GM21576 (cell line): ENCODE data around the gene SORCS2.

Experiments
- ATAC-seq: cut with Tn5 transposase; IDR thresholded peaks from one replicate; pipeline ENCODE4 v1.9.1; 2021; ENCODE audit warnings: mild to moderate bottlenecking, moderate library complexity; ENCODE audit not compliant: unreplicated experiment

The SORCS2 gene

DNA sequence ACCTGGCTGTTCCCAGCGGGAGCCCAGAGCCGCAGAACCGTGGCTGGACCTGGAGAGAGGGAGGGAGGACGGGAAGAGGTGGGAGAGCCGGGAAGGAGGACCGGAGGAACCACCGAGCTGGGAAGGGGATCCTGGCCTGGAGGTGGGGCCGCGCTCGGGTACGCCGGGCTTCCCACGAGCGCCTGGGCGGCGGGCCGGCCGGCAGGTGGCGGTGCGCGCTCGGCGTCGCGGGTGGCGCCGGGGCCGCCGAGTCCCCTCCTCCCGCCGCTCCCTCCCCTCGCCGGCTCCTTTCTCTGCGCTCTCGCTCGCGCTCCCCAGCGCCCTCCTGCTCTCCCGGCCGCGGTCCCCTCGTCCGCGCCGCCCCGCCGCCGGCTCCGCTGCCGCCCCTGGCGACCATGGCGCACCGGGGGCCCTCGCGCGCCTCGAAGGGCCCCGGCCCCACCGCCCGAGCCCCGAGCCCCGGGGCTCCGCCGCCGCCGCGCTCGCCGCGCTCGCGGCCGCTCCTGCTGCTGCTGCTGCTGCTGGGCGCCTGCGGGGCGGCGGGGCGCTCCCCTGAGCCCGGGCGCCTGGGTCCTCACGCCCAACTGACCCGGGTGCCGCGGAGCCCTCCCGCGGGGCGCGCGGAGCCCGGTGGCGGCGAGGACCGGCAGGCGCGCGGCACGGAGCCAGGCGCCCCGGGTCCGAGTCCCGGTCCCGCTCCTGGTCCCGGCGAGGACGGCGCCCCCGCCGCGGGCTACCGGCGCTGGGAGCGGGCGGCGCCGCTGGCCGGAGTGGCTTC lies at the start of gene SORCS2:
SORCS2 (plus strand) TSS at position 287 of the 778 bp plus-strand sequence.
- no peak for ATAC-seq

DNA sequence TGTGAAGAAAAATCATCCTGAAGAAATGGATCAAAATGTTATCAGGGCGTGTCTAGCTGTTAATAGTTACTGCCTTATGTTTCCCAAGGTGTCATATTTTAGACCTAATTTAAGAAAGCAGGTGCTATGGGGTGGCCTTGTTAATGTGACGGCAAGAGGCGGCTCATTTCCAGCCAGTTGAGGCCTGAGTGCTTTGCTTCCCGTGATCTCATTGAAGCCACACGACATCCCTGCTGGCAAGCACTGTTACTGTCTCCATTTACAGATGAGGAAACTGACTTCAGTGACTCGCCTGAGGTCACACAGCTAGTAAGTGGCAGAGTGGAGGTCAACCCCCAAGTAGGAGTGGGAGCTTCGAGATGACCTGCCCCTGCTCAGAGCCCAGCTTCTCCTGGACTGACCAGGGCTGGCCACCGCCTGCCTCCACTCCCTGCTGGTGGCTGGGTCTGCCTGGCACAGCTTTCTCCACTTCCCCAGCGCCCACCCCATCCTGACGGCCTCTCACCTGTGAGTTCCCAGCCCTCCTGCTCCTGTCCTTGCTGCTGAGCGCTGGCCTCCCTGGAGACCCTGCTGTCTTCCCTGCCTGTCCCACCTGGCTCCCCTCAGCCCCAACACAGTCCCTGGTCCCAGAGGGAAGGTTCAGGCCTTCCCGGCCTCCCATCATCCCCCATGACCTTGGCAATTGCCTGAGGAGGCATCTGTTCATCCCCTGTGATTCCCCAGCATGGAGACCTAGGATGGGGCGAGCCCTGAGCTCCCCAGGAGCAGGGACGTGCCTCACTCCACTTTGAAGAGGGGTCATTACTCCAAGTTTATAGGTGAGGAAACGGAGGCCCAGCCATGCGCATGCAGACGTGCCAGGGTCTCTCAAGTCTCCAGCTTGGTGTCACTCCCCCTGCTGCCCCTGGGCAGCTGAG lies 47.7 kb upstream of the SORCS2 start:
- ATAC-seq = no peak

DNA sequence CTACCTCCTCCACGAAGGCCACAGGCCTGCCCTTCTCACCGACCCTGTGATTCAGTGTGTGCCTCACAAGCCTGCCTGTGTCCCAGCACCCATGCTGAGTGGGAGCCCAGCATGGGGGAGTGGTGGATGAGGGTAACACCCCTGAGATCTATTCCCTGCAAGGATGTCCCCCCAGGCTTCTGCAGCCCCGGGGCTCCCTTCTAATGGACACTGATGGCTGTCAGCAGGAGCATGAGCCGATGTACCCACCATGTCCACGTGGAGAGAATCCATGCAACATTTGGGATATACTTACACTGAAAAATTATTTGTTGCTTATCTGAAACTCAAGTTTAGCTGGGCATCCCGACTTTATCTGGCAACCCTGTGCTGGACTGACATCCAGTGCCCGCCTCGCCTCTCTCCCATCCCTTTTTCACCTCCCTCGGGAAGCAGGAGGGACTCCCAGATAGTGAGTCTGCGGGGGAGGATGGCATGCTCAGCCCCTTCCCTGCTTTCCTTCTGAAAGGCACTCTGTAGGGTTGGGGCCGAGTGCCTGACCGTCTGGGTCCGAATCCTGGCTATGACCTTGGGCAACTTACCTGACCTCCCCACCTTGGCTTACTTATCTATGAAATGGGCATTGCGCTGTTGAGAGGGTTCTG lies 46.9 kb upstream of the SORCS2 start:
- ATAC-seq = no peak

DNA sequence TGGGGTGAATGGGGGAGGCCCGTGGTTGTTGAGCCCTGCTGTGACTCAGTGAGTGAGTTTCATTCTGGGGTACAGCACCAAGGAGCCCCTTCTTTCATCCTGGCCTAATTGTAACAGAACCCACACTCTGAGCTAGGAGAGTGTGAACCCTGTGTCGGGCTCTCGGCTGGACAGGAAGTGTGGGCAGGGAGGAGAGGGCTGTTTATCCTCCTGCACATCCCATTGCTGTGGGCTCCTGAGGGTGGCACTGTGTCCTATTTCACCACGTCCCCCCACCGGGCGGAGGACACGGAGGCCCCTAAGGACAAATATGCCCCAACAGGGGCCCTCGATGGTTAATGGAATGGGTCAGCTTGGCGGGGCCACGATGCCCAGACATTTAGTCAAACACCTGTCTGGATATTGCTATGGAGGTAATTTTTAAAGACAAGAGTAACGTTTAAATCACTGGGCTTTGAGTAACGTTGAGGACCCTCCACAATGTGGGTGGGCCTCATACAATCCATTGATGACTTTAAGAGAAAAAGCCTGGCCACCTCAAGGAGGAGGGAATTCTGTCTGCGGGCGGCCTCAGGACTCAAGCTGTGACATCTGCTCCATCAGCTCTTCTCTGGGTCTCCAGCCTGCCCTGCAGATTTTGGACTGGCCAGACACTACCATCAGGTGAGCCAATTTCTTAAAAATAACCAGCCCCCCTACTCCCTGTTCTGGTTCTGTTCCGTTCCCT lies 46.1 kb upstream of the SORCS2 start:
- no peak for ATAC-seq

DNA sequence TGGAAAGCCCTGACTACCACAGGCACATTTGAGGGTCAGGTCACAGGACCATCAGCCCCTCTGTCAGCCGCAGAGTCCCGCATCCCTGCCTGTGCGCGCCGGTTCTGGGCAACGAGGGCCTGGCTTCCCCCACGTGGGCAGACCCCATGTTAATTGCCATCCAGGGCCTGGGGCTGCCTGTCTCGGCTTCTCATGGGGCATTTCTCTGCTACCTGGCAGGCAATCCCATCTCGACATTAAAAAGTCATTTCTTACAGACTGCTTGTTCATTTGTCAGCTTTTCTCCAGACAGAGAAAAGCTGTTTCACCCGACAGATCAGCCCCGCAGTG lies 45.6 kb upstream of the SORCS2 start:
- ATAC-seq = no peak

DNA sequence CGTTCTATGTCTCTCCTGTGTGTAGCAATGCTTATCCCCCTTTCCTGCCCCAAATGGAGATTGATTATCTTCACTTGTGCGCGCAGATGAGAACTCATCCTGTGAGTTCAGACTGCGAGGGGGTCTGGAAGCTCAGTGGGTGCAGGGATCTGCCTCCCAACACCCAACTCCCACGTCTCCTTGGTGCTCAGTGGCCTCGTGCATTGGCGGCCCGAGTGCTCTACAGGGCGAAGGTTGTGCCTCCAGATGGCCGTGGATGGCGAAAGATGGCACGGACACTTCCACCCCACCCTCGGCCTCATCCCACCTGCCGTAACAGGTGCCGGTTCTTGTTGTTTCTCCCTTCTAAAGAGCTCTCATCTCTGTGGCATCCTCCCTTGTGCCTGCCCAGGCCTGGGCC lies 45.1 kb upstream of the SORCS2 start:
- no peak for ATAC-seq

DNA sequence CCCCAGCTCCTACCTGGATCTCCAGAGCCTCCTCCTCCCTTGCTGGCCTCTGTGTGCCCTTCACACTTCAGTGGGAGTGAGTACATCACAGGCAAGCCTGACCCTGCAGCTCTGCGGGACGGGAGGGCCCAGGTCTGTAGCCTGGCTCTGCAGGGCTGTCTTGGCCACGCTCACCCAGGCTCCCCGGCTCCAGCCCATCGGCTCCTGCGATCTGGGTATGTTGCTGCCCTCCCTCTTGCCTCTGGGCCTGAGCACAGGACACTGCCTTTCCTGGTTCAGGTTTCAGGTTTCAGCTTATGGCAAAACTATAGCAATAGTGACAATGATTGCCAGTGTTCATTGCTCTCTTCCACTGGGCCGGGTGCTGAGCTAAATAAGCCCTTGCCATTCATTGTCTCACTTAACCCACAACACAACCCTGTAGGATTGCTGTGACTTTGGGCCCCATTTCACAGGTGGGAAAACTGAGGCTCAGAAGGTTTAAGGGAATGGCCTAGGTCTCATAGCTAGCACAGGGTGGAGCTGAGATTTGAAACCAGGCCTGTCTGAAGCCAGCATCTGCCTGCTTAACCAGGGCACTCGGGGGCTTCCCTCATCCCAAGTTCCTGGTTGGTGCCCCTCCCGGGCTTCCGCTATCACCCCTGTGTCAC lies 44.6 kb upstream of the SORCS2 start:
- no peak for ATAC-seq

DNA sequence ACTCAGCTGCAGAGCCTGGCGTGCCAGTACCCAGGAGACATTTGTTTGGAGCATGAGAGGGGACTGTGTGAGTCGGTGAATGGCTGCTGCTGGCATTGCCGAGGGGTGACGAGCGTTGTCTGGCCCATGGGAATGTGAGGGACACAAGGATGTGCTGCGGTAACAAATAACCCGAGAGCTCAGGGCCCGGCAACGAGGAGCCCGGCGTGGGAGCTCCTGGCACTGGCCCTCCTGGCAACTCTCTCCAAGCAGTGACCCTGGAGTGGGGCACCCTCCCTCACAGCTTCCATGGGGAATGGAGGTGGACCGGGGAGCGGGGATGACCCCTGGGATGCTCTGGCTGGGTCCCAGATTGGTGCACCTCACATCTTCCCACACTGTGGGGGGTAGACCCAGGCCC lies 44.0 kb upstream of the SORCS2 start:
- no peak for ATAC-seq

DNA sequence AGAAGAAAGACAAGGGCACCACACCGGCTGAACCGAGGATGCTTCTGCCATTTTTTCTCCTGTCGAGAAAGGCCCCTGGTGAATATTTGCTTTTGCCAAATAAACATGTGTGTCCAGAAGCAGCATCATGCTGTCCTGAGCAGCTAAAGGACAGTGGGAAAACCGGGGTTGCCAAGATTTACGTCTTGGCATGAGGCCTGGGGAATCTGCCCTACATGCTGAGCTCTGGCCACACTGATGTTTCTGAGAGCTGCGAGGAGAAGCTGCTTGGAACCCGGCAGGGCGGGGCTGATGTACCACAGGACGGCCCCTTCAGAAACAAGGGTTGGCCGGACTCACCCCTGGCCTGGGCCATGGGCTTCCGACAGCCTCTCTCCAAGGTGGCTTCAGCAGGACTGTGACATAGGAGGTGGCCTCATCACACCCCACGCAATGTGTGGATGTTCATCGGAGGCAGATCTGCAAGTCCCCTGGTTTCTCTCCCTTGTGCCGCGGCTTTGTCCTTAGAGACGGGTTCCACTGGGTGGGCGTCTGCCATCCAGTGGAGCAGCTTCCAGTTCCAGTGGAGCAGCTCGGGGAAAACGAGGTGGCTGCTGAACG lies 42.2 kb upstream of the SORCS2 start:
- ATAC-seq = no peak

DNA sequence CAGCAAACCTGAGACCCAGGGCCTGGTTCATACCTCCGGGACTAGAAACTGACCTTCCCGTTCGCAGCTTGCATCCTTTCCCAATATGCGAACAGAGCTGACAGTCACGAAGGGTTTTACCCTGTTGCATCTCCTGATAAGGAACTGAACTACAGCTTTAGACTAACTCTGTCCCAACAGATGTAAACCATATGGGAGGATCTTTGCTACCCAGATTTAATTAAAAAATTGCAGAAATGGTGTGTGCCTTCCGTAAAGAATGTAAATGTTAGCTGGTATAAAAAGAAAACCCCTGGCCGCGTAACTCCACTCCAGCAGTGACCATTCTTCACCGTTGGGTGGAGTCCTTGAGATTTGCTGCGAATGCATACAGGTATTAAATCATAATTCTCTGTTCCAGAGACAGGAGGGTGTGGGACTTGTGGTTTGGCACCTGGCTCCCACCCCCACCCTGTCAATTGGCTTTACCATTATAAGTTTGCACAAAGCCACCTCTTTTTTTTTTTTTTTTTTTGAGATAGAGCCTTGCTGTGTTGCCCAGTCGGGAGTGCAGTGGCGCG lies 40.6 kb upstream of the SORCS2 start:
- no peak for ATAC-seq

DNA sequence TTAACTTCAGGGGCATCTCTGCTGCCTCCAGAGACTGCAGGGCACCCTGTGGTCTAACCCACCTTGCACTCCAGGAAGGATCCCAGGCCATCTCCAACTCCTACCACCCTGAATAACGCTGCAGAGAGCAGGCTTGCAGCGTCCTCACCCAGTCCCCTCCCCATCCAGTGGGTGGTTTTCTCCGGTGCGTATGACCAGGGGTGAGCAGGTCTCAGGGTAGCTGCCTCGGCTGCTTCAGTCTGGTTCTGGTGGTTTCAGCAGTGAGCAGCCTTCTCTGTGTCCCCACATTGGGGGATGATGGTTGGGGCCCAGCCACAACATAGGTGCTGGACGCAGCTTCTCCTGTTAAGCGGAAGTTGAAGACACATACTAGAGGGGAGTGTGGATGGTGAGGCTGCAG lies 38.6 kb upstream of the SORCS2 start:
- ATAC-seq = no peak

DNA sequence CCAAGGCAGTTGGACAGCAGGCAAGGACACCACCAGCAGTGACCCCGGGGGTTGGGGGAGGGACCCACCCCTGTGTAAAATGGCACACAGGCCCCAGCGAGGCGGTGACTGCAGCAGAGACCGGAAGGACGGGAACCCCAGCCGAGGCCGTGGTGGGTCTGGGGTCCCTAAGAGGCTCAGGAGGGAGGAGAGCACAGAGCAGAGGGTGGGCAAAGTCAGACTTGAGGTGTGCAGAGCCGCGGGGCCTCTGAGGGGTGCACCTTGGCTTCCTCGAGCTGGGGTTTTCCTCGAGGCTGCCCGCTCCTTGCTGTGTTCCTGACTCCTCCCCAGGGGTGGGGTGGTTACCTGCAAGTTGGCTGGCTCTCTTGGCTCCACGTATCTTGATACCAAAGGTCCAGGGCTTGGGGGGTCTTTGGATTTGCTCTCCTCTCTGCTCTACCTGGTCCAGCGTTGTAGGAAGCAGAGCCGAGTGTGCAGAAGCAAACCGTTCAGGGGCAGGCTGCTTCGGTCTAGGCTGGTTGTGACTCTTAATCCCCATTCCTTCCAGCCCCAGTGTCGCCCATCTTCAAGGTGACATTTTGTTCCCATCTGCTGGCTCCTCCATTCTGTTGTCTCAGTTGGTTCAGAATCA lies 37.9 kb upstream of the SORCS2 start:
- ATAC-seq = no peak

DNA sequence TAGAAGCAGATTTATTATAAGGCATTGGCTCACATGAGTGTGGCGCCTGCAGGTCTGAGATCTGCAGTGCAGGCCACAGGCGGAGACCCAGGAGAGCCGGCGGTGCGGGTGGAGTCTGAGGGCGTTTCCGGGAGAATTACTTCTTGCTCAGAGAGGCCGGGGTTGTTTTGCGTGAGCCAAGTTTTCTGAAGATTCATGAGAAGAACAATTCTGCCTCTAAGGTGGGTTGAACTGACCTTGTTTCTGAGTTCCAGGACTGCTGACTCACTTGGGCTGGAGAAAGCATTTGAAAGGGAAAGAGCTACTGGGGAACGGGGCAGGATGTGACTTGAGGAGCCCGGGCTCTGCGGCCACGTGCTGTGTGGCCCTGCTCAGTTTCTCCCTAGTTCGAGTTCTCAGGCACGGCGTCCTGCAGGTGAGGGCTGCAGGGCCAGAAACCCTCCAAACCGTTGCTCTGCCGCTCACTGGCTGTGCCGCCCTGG lies 36.7 kb upstream of the SORCS2 start:
- ATAC-seq = no peak

DNA sequence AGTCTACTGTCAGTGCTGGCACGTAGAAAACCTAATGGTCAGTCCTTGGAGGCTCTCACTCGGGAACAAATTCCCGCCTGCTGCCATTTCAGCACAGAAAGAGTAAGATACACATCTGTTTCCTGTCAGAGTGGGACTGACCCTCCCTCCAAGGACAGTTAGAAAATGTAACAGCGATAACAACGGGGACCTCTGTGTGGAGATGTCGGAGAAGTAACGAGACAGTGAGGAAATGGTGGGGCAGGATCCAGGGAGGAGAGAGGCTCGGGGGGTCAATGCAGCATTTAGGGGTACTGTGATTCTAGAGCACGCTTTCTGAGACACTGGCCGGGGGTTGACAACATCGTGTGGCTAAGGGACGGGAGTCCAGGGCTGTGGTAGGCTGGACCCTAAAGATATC lies 36.0 kb upstream of the SORCS2 start:
- ATAC-seq = no peak

DNA sequence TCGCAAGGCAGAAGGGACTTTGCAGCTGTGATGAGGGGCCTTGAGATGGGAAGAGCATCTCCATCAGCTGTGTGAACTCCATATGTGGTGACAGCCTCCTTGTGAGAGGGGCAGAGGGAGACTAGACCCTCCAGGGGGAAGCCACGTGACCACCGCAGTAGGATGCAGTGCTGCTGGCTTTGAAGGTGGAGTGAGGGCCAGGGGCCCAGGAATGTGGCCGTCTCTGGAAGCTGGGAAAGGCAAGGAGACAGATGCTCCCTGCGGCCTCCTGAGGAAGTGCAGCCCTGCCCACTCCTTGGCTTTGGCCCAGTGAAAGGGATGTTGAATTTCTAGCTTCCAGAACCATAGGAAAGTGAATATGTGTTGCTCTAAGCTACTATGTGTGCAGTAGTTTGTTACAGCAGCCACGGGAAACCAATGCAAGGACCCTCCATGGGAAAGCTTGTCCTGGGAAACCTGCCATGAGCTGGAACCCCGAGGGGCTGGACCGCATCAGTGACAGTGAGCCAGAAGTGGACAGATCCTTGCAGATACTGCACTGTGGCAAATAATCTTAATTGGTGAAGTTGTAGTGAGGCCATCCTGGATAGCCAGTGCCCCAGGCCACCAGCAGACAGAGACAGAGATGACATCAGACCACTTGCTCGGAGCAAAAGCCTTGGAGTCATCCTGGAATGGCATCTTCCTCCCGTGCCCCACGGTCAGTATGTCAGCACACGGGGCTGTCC lies 35.4 kb upstream of the SORCS2 start:
- ATAC-seq = no peak

DNA sequence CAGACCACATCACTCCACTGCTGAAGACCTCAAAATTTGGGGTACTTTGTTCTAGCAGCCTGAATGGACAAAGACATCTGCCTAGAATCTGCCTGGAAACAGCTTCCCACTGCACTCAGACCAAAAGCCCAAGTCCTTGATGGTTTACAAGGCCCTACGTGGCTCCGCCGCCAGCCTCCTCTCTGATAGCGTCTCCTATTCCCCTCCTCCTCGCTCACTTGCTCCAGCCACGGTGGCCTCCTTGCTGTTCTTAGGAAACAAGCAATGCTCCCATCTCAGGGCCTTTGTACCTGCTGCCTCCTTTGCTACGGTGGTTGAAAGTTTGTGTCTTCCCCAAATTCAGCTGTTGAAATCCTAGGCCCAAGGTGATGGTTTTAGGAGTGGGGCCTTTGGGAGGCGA lies 34.7 kb upstream of the SORCS2 start:
- no peak for ATAC-seq

DNA sequence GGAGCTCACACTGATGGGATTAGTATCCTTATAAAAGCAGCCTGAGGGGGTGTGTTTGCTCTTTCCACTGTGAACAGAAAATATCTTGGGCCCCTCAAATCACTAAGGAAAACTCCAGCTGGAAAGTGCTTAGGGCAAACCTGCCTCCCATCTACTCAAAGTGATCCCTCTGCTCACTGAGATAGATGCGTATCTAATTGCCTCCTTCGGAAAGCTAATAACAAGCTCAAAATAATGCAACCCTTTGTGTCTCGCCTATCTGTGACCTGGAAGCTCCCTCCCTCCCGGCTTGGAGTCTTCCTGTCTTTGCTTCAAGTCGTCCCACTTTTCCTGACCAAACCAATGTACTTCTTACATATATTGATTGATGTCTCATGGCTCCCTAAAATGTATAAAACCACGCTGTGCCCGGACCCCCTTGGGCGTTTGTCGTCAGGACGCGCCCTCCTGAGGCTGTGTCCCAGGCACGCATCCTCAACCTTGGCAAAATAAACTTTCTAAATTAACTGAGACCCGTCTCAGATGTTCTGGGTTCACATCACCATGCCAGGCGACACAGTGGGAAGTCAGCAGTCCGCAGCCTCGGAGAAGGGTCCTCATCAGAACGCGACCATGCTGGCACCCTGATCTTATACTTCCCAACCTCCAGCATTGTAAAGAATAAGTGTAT lies 34.1 kb upstream of the SORCS2 start:
- no peak for ATAC-seq

DNA sequence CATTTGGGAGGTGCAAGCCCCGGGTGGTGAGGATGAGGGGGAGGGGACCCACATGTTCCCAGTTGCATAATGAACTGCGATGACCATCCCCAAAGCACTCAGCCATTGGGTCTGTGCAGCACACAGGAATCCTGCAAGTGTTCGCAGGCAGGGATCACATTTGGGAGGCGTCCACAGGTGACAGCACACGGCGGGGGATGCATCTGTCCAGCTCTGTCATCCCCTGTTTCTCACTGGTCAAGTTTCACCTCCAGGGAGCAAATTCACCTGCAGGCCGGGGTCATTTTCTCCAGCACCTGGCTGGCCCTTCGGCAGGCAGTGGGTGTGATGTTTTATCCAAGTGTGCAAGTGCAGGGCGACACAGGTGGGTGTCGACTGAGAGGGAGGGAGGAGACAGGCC lies 33.3 kb upstream of the SORCS2 start:
- ATAC-seq = no peak
